Liver (tissue), 3 donors: ENCODE data around the gene FILIP1L.

Experiments
- GABPA ChIP-seq, 2 donors: IDR thresholded peaks in 1 of 2; conservative IDR thresholded peaks in 1 of 2; 2 replicates each; pipeline ENCODE4 v1.6.1; 2016; ENCODE audit warnings: antibody characterized with exemption in 2 of 2, mild to moderate bottlenecking in 1 of 2, moderate library complexity in 1 of 2
- TAF1 ChIP-seq: conservative IDR thresholded peaks from 2 replicates; pipeline ENCODE4 v1.6.1; 2016; ENCODE audit warnings: antibody characterized with exemption, mild to moderate bottlenecking
- YY1 ChIP-seq: IDR thresholded peaks from 2 replicates; pipeline ENCODE4 v1.6.1; 2016; ENCODE audit warnings: antibody characterized with exemption, mild to moderate bottlenecking
- TF ChIP-seq, protein P1 (sequence below): fragments of 150-350 bp; IDR thresholded peaks from 2 replicates; pipeline ENCODE4 v1.5.1; 2017; ENCODE audit warnings: improper control_type of control experiment, low read depth, low read length; ENCODE audit not compliant: missing input control
- TF ChIP-seq, protein P2 (sequence below): IDR thresholded peaks from 2 replicates; pipeline ENCODE4 v1.6.1; 2016; ENCODE audit warnings: antibody characterized with exemption, mild to moderate bottlenecking
- TF ChIP-seq, protein P3 (sequence below): IDR thresholded peaks from 2 replicates; pipeline ENCODE4 v1.6.1; 2016; ENCODE audit warnings: antibody characterized with exemption
- donor health status: healthy.
- donor health status: healthy.

DNA sequence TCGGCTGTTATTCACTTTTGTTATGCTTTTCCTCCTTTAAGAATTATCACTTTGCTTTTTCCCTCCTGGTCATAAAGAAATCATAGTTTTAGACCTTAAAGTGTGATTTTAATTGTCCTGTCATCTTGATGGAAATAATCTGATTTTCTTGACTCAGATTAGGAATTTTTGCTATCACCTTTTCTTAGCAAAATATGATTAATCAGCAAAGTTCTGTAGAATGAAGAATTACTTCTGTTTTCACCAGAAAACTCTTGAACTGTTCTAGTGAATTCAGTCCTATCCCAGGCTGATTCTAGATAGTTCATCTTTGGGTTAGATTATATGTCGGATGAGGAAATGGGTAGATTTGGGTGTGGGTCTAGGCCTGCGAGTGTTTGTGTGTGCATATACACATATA lies 284.5 kb downstream of the FILIP1L start:
- no peak for TF ChIP-seq YY1
- TF ChIP-seq, protein P1, sequence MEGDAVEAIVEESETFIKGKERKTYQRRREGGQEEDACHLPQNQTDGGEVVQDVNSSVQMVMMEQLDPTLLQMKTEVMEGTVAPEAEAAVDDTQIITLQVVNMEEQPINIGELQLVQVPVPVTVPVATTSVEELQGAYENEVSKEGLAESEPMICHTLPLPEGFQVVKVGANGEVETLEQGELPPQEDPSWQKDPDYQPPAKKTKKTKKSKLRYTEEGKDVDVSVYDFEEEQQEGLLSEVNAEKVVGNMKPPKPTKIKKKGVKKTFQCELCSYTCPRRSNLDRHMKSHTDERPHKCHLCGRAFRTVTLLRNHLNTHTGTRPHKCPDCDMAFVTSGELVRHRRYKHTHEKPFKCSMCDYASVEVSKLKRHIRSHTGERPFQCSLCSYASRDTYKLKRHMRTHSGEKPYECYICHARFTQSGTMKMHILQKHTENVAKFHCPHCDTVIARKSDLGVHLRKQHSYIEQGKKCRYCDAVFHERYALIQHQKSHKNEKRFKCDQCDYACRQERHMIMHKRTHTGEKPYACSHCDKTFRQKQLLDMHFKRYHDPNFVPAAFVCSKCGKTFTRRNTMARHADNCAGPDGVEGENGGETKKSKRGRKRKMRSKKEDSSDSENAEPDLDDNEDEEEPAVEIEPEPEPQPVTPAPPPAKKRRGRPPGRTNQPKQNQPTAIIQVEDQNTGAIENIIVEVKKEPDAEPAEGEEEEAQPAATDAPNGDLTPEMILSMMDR: no peak
- no peak for TF ChIP-seq TAF1
- TF ChIP-seq, protein P2, sequence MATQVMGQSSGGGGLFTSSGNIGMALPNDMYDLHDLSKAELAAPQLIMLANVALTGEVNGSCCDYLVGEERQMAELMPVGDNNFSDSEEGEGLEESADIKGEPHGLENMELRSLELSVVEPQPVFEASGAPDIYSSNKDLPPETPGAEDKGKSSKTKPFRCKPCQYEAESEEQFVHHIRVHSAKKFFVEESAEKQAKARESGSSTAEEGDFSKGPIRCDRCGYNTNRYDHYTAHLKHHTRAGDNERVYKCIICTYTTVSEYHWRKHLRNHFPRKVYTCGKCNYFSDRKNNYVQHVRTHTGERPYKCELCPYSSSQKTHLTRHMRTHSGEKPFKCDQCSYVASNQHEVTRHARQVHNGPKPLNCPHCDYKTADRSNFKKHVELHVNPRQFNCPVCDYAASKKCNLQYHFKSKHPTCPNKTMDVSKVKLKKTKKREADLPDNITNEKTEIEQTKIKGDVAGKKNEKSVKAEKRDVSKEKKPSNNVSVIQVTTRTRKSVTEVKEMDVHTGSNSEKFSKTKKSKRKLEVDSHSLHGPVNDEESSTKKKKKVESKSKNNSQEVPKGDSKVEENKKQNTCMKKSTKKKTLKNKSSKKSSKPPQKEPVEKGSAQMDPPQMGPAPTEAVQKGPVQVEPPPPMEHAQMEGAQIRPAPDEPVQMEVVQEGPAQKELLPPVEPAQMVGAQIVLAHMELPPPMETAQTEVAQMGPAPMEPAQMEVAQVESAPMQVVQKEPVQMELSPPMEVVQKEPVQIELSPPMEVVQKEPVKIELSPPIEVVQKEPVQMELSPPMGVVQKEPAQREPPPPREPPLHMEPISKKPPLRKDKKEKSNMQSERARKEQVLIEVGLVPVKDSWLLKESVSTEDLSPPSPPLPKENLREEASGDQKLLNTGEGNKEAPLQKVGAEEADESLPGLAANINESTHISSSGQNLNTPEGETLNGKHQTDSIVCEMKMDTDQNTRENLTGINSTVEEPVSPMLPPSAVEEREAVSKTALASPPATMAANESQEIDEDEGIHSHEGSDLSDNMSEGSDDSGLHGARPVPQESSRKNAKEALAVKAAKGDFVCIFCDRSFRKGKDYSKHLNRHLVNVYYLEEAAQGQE: no peak
- TF ChIP-seq GABPA (IDR thresholded peaks at IDR 0.05 in 1 of 2, conservative IDR thresholded peaks at IDR 0.05 in 1 of 2): no peak
- TF ChIP-seq, protein P3, sequence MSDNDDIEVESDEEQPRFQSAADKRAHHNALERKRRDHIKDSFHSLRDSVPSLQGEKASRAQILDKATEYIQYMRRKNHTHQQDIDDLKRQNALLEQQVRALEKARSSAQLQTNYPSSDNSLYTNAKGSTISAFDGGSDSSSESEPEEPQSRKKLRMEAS: no peak
